HG03108 (cell line): ENCODE measurements around the gene TRABD2B.
A peak's percentile ranks its signal among the peaks of the same experiment; 100 is the strongest.

ENCODE experiments used
- ATAC-seq: cut with Tn5 transposase; IDR thresholded peaks from one replicate; pipeline ENCODE4 v1.9.1; 2021; ENCODE audit warnings: moderate library complexity; ENCODE audit not compliant: unreplicated experiment

TRABD2B gene

GRCh38 chr1:47997289-47998200 lies at the start of gene TRABD2B:
Gene TRABD2B (minus strand): TSS chr1:47997385.
- ATAC-seq = peak; percentile 87

- no peak for ATAC-seq
Measured at GRCh38 chr1:48044311-48044710, 47.1 kb upstream of the TRABD2B start.

GRCh38 chr1:48043622-48044021 lies 46.4 kb upstream of the TRABD2B start:
- no peak for ATAC-seq

- ATAC-seq = no peak
Measured at GRCh38 chr1:48040154-48040553, 43.0 kb upstream of the TRABD2B start.

GRCh38 chr1:48039088-48040054 lies 42.2 kb upstream of the TRABD2B start:
- ATAC-seq = no peak

- no peak for ATAC-seq
Measured at GRCh38 chr1:48038270-48038767, 41.1 kb upstream of the TRABD2B start.

- no peak for ATAC-seq
Measured at GRCh38 chr1:48036710-48037355, 39.6 kb upstream of the TRABD2B start.

- no peak for ATAC-seq
Measured at GRCh38 chr1:48035371-48036141, 38.4 kb upstream of the TRABD2B start.

GRCh38 chr1:48033495-48034045 lies 36.4 kb upstream of the TRABD2B start:
- ATAC-seq = no peak

- ATAC-seq = no peak
Measured at GRCh38 chr1:48031676-48032075, 34.5 kb upstream of the TRABD2B start.

GRCh38 chr1:48030696-48031365 lies 33.6 kb upstream of the TRABD2B start:
- no peak for ATAC-seq

- no peak for ATAC-seq
Measured at GRCh38 chr1:48030211-48030610, 33.0 kb upstream of the TRABD2B start.

GRCh38 chr1:48028218-48029069 lies 31.3 kb upstream of the TRABD2B start:
- ATAC-seq = no peak

GRCh38 chr1:48027533-48027835 lies 30.3 kb upstream of the TRABD2B start:
- ATAC-seq = no peak

- no peak for ATAC-seq
Measured at GRCh38 chr1:48026701-48027532, 29.7 kb upstream of the TRABD2B start.

GRCh38 chr1:48026275-48026674 lies 29.1 kb upstream of the TRABD2B start:
- ATAC-seq = no peak

- ATAC-seq = no peak
Measured at GRCh38 chr1:48025076-48025475, 27.9 kb upstream of the TRABD2B start.

GRCh38 chr1:48023488-48023887 lies 26.3 kb upstream of the TRABD2B start:
- ATAC-seq = no peak
